GM10266 (cell line): ENCODE results near the gene SPATA20.

ENCODE experiments used
- DNase-seq: peaks from one replicate; pipeline ENCODE4 v3.0.0; 2012; ENCODE audit errors: extremely low spot score
- CTCF ChIP-seq: IDR thresholded peaks from 2 replicates; pipeline ENCODE4 v1.5.1; 2012; ENCODE audit warnings: mild to moderate bottlenecking, low read depth; ENCODE audit not compliant: control insufficient read depth, insufficient read depth; ENCODE audit errors: missing control alignments

SPATA20 gene

GRCh38 chr17:50560931-50561745, 14.2 kb downstream of the SPATA20 start:
- no peak for TF ChIP-seq CTCF
- DNase-seq: peak; percentile 73

- TF ChIP-seq CTCF: no peak
These were observed 14.8 kb downstream of the SPATA20 start for GRCh38 chr17:50561746-50562141.

GRCh38 chr17:50562242-50563091, 15.5 kb downstream of the SPATA20 start:
- no peak for TF ChIP-seq CTCF
- no peak for DNase-seq

More at GRCh38 chr17:50561746-50562141, 14.8 kb downstream of the SPATA20 start:
- DNase-seq: no peak

- no peak for DNase-seq
- TF ChIP-seq CTCF: no peak
These were observed 16.1 kb downstream of the SPATA20 start for GRCh38 chr17:50563092-50563511.

- DNase-seq: no peak
- TF ChIP-seq CTCF: no peak
These were observed 17.9 kb downstream of the SPATA20 start for GRCh38 chr17:50564916-50565315.

- no peak for DNase-seq
- no peak for TF ChIP-seq CTCF
These were observed 18.7 kb downstream of the SPATA20 start for GRCh38 chr17:50565402-50566350.
